NCI-H2196 treated with DMSO at 0.1 percent for 48 hours (cell line): ENCODE data around the gene TBX4.
"Not testable (repeated sequence)": the region's sequence is repeated elsewhere in the genome, so short reads cannot be mapped to it uniquely, and the experiment has no call there.

Source experiments
- DNase-seq: peaks from one replicate; lab custom pipeline; 2025; ENCODE audit not compliant: unreplicated experiment; lab: John Stamatoyannopoulos, UW

The TBX4 gene

GRCh38 chr17:61480414-61480807 lies 28.2 kb downstream of the TBX4 start:
- DNase-seq = no peak

- no peak for DNase-seq
These were observed 29.2 kb downstream of the TBX4 start for GRCh38 chr17:61481421-61481820.

- DNase-seq = no peak
These were observed 30.2 kb downstream of the TBX4 start for GRCh38 chr17:61482467-61482866.

- DNase-seq = no peak
These were observed 31.5 kb downstream of the TBX4 start for GRCh38 chr17:61483778-61484116.

DNA sequence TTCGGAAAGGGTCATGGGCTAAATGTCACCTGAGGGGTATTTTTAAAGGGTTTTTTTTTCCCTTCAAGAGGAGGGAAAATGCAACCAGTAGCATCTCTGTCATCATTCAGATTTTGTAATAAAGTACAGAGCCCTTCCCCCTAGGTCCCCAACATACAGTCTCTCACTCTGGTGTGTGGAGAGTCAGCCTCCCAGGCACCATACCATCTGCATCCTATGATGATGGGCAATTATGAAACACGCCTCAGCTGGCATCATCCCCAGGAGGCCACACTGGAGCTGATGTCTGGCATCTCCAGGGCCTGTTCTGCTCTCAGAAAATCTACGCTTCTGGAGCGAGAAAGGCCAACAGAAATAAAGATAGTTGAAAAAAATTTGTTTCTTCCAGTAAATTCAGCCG lies 32.0 kb downstream of the TBX4 start:
- DNase-seq = no peak

DNA sequence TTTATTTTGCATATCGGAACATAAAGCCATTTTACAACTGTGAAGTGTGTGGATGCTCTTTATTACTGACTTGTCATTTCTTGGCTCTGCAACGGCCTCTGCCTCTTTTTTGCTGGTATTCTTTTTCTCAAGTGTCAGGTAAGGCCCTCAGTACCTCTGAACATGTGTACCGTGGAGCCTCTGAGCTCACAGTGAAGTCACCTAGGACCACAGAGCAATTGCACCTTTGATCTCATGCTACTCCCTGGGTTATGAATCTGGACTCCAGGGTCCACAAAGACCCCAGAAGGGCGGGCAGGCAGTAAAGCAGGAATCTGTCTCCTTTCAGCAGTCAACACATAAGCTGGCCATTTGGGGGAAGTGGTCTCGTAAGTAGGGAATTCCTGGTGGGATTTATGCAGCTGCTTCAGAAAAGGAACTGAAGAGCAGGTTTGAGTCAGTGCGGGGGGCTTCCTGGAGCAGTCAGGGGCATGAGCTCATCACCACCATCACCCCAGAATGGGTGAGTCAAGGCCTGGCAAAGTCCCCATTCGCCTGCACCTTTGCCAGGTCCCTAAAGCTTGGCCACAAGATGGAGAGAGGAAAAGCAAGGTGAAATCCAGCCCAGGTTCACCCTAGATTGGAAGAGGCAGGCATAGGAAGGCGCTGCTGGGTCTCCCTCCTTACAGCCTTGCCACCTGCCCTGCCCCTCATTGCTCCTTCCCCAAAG lies 33.0 kb downstream of the TBX4 start:
- DNase-seq = no peak

- DNase-seq = no peak
These were observed 34.2 kb downstream of the TBX4 start for GRCh38 chr17:61486135-61487120.

DNA sequence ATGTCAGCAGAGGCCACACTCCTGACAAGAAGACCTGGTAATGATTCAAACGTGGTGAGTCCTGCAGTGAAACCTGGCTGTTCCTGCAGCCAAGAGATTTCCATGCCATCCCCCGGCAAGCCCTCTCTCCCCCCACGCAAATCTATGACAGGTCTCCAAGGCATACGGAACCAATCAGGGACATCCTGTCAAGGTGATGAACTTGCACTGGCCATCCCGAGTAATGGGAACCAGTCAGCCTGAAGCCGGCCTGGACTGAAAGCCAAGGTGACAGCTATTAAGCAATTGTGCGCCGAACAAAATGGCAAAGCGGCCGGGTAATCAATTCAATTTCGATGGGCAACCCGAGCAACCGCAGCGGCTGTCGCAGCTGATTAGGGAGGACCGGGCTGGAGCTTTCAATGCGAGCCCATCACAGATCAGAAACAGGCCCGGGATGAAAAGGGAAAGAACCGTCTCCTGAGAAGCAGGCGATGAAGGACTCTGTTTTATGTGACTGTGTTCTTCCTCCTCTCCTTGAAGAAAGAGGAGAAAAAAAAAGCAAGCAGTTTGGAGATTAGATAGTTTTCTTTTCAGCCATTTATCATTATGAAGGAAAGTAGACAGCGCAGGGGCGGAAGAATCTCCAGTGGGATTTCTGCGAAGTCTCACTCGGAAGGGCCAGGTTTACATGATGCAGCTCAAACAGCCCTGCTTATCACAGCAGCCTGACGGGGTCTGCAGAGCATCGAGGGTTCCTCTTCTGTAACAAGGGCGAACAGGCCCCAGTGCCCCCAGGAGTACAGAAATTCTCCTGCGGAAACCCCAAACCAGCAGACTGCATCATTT lies 35.2 kb downstream of the TBX4 start:
- no peak for DNase-seq

DNA sequence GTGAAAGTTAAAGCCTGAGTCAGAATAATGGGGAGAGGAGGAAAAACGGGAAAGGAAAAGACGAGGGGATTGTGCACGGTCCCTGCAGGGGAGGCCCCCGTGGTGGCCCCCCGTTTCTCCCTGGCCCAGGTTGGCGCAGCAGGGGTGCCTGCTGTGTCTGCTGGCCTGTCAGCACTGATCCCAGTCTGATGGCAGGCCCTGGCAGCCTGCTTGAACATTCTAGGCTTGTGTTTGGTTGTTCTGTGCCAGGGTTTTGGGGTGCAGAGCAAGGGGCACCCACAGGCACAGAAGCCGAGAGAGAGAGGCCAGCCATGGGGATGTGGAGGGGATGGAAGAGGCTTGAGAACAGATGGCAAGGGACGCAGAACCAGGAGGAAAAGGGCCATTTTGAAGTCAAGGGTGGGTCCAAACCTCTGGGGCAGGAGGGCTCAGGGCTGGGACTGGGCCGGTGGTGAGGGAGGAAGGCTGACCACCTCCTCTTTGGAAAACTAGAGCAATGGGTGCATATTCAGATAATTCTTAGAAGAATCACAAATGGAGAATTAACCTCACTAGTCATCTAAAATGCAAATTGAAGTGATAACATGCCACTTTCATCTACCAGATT lies 35.9 kb downstream of the TBX4 start:
- DNase-seq = no peak

DNA sequence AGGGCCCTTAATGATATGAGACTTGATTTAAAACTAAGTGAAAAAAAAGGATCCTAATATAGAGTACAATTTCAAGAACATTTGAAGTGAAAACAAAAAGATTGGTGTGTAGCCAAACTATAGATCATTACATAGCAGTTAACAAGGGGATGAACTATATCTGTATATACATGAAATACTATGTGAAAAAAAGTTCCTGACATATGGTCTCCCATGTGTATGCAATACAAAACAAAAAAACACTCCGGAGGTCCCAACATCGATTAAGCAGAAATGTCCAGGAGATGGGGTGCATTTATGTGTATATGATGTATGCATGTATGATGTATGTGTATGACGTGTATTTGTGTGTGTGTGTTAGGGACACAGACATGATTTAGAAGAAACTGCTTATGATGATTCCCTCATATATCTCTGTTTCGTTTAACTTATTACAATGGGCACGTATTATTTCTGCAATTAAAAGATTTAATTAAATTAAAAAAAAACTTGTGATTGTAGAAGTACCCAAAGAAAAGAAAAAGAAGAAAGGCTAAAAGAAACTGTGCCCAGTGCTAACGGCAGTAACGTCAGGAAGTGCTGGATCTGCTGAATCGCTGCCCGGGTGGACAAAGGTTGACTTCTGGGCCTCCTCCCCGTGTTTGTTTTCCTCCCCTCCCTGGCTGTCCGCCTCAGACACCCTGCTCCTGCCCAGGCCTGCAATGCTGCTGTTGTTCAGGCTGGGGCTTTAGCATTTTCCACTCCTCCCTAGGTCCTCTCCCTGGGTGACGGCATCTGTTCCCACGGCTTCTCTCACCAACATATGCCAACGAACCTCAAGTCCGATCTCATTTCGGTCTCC lies 36.9 kb downstream of the TBX4 start:
- no peak for DNase-seq

DNA sequence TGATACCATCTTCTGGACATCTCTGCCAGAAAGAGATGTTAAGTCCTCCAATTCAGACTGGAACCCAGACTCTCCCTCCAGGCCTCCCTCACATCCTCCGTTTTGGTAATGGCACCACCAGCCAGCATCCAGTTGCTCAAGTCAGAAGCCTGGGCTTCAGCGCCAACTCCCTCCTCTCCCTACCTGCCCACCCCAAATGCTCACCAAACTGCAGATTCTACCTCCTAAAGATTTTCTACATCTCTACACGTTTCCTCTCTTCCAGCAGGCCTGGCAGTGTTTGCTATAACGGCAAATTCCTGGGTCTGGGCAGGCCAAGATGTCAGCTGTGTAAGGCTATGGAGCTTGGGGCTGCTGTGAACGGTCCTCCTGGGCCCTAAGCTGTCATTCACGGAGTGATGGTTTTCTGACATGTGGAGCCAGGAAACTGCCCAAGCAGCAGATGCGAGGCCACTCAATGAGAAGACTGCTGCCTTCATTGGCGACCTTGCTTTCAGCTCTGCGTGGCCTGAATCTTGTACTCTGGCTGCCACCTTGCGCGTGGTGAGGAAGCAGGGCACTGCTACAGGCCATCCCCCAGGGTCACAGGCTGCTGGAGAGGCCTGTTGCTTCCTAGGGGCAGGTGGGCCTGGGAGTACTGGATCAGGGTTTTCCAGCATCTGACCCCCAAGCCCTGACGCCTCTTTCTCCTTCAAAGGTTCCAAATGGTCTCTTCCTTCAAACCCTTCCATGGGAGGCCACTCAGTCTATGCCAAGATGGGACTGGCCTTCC lies 37.7 kb downstream of the TBX4 start:
- DNase-seq = no peak

DNA sequence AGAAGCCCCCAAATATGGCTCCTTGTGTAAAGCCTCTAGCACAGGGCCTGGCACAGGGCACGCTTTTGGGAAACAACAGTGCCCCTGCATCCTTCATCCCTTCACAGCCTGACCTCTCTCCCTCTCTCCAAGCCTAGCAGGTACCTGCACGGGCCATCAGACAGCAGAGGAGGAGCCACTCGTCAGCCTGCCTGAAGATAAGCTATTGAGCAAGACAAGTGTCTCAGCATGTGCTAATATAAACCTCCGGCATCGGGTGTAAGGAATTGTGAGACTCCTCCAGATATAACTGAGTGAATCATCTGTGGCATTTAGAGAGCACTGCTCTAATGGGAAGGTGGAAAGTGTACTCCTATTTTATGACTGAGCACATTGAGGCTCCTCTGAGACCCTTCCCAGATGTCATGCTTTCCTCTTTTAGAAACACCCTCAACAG lies 38.3 kb downstream of the TBX4 start:
- DNase-seq = no peak

DNA sequence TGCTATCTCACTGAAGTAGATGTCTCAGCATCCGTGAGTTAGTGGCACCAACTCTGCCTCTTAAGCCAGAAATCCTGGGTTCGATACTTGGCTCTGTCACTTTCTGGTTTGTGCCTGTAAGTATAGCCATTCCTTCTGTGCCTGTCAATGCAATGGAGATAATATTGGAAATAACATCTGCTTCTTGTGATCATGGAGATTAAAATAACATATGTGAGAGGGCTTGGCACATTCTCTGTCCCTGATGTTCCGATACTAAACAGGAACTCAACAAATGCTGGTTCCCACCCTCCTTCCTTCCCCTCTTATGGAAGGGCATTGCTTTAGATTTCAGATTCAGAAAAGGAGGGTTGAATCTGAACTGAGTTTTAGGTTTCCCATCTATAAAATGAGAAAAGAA lies 39.8 kb downstream of the TBX4 start:
- DNase-seq = no peak

DNA sequence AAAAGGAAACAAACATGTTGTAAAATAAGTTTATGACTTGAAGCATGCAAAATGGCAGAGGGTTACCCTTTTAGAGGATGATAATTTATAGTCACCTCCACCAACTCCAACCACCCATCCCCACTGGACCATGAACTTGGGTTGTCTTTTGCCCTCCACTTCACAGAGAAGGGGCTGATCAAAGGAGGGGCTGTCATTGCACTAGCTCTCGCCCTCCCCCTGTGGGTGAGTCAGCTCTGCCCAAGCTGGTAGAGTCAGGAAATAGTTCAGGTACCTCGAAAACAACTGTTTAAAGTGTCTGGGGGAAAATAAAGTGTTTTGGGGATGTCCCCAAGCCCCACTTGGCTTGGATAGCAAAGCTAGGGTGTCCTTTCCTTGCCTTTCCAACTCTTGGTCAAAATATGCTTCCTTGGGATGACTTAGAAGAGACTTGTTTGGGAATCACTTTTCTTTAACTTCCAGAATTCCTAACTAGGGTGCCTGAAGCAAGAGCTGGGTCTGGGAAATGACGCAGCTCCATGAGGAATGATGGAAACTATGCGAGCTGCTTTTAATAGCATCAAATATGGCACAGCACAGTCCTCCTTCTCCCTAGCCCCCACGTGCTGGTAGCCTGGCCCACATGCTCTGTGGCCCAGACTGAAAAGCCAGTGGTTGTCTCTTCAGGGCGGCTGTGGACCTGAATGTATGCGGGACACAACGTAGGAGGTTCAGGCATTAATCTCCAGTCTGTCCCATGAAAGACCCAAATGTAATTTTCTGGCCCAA lies 40.7 kb downstream of the TBX4 start:
- DNase-seq = no peak

DNA sequence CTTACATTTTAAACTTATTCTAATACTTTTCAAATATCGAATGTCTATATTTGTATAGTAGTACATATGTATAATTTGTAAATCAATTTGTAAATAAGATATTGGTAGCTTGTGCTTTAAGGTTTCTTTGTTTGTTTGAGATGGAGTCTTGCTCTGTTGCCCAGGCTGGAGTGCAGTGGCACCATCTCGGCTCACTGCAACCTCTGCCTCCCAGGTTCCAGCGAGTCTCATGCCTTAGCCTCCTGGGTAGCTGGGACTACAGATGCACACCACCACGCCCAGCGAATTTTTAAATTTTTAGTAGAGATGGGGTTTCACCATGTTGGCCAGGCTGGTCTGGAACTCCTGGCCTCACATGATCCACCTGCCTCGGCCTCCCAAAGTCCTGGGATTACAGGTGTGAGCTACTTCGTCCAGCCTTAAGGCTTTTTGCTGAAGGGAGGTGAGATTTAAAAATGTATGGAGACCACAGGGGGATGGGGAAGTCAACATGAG lies 41.7 kb downstream of the TBX4 start:
- not testable (repeated sequence) for DNase-seq

GRCh38 chr17:61494325-61495160 lies 42.3 kb downstream of the TBX4 start:
- no peak for DNase-seq

DNA sequence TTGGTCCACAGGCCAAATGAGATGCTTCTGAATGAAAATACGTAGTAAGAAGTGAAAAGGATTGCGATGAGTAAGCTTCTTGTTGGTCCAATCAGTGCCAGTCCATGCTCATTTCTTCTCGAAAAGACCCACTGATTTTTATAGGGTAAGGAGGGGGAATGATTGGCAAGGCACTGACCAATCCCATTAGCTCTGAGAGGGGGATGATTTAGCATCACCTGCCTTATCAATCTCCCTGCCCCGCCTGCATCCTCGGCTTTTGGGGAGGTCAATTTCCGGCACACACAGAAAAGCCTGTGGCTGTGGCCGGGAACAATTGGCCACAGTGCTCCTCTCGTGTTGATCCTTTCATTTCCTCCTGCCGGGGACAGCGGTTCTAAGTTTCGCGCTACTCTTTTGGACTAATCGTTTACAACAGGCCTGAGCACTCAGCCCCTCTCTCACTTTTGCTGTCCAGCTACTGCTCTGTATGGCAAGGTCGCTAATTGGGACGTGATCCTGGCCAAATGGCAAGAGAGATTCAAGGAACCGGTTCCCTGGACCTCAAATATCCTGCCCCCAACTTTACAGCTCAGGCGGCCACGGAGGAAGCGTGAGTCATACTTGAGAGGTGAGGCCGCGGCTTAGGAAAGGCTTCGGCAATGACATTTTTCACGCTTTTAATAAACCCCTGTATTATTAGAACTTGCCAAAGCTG lies 43.1 kb downstream of the TBX4 start:
- no peak for DNase-seq
